ENCODE data around the gene EBF3.

EBF3 gene

GRCh38 chr10:129970465-129971364 is 6.6 kb upstream of the EBF3 start:
- no peak for DNase-seq (ENCODE audit: low spot score)

GRCh38 chr10:129969911-129970464 is 5.9 kb upstream of the EBF3 start:
- no peak for DNase-seq (ENCODE audit: low spot score)

DNA sequence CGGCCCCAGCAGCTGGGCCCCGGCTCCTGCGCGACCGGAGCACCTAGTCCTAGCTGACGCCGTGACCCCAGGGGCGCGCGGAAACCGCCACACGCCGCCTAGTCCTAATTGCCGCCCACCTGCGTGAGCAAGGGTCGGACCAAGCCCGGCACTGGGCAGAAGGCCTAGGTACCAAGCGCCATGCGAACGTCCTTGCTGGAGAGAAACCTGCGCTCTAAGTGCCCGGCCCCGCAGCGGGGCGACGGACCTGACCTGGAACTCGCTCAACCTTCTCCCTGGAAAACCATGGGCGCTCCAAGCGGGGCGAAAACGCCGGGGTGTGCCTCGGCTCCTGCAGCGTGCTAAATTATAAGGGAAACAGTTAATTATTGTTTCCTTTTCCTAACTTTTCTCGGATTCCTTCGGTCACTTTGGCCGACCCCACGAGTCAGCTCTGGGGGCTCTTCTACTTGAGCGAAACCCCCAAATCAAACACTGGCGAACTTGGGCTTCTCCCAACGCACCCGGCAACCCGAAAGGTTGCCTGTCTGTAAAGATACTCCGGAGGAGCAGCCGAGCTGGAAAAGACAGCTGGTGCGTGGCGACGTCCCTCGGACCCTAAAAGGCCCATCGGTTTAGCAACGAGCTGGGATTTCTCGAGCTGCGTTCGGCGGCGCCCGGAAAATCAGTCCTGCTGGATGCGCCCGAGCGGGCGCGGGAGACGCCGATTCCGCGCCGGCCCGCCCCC is 5.3 kb upstream of the EBF3 start:
- no peak for DNase-seq (ENCODE audit: low spot score)

- no peak for DNase-seq (ENCODE audit: low spot score)
Observed at GRCh38 chr10:129968853-129969183, 4.7 kb upstream of the EBF3 start.

- no peak for DNase-seq (ENCODE audit: low spot score)
Observed at GRCh38 chr10:129968020-129968852, 4.2 kb upstream of the EBF3 start.

GRCh38 chr10:129967579-129968019 is 3.5 kb upstream of the EBF3 start:
- DNase-seq (ENCODE audit: low spot score) = no peak

DNA sequence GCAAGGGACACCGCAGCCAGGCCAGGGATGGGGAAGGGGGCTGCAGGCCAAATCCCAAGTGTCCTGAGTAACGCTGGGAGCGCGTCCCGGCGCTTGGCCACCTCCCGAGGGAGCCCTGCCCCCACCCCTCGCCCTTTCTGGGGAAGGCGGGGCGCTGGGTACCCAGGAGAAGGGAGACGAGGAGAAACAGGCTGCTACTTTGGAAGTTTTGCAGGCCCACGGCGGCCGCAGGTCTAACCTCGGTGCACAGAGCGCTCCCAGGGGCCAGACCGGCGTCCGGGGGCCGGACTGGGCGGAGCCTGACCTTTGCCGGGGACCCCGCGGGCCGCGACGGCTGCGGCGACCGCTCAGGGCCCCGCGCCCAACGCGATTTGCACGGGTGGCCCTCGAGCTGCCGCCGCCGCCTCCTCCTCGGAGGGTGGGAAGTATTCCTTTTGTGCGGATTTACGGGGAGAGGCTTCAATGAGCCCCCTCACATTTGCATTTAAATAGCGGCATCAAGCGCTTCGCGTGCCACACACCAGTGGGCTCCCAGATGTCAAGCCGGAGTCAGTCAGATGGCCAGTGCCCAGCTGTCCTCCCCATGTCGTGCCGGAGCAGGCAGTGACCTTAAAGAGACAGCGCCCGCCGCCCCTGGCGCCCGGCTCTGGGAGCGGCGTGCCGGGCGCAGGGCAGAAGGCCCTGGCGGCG is 3.0 kb upstream of the EBF3 start:
- no peak for DNase-seq (ENCODE audit: low spot score)

GRCh38 chr10:129966370-129966888 is 2.4 kb upstream of the EBF3 start:
- DNase-seq (ENCODE audit: low spot score) = no peak

DNA sequence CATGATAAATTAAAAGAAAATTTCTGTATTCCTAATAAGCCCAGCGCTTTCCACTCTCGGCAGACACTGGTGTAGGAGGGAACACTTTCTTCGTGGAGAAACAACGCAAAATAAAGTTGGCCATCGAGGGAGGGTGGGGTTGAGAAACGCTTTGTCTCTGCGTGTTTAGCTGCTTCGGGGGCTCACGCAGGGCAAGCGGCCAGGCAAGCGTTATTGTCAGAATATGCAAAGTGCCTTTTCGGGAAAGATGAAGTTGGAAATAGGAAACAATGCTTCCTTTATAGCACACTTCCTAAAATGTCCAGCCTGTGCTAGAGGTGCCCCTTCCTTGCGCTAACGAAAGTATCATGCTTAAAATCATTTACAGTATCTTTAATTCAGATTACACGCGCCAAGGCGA is 1.9 kb upstream of the EBF3 start:
- no peak for DNase-seq (ENCODE audit: low spot score)

DNA sequence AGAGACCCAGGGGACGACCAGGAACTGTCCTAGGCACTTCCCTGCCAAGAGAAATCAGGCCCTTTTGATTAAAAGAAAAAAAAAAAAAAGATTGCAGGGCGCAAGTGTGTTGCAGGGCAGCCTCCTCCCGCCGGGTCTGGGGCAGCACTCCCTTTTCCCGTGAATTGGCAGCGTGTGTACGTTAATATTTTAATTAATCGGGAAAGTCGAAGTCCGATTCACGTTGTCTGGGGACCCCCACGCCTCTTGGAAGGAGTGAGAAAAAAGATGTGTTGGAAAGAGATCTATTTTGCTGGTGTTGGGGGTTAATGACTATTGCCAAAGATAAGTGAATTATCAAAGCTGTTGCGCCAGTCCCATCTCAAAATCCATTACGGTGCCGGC is 1.3 kb upstream of the EBF3 start:
- no peak for DNase-seq (ENCODE audit: low spot score)

- DNase-seq (ENCODE audit: low spot score) = no peak
Observed at GRCh38 chr10:129964611-129965424, 744 bp upstream of the EBF3 start.

GRCh38 chr10:129962872-129963640 is 1.0 kb downstream of the EBF3 start:
- DNase-seq (ENCODE audit: low spot score) = no peak

GRCh38 chr10:129962031-129962871 is 1.8 kb downstream of the EBF3 start:
- DNase-seq (ENCODE audit: low spot score) = no peak

- no peak for DNase-seq (ENCODE audit: low spot score)
Observed at GRCh38 chr10:129961157-129961701, 2.8 kb downstream of the EBF3 start.

DNA sequence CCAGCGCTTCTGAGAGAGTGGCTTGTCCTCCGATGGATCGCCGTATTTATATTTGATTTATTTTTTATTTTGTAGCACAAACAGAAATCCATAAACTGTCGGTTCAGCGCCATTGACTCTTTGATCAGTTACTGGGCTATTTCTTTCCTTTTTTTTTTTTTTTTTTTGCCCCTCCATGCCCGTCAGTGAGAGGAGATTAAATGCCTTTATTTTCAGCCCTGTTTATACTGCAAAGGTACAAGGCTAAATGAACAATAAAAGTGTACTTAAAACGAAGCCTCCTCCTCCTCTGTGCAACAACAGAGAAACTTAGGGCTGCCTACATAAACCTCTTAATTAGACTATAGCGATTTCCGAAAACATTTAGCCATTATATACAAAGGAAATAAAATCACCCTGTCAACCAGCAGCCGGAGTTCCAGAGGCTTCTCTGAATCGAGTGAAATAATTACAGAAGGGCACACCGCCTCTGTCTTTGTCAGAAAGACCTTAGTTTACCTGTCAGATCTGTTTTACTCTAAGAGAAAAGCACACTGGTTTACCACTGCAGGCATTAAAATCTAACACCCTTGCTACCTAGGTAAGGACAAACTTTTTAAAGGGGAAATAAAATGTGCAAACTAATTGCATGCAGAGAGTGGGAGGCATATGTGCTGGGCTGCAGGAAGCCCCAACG is 3.5 kb downstream of the EBF3 start:
- no peak for DNase-seq (ENCODE audit: low spot score)

GRCh38 chr10:129959544-129960480 is 4.3 kb downstream of the EBF3 start:
- DNase-seq (ENCODE audit: low spot score) = no peak

Measured in COLO829 (cell line).